CD4-positive, alpha-beta memory T cell (primary cell): ENCODE measurements around the gene ARID1B. TPM values are rescaled to one million over a fixed set of nuclear protein-coding genes. Genes with fewer than 3 reads are reported as not detected.

Experiments
- CTCF ChIA-PET: fragments of 350-600 bp; sonication (Branson Sonifier 250); formaldehyde crosslinking; loops from one replicate; lab custom pipeline; 2021; ENCODE audit warnings: inconsistent platforms; ENCODE audit not compliant: partially characterized antibody; lab: Charles Lee
- POLR2A ChIA-PET: fragments of 350-600 bp; sonication (Branson Sonifier 250); formaldehyde crosslinking; loops from one replicate; lab custom pipeline; 2021; ENCODE audit not compliant: partially characterized antibody; lab: Charles Lee
- DNase-seq, 5 donors: peaks; one replicate each; pipeline versions ENCODE4 v3.0.0 to v3.0.0-alpha.2; 2020 to 2022; ENCODE audit warnings: mixed read lengths in 1 of 5
- H3K27ac ChIP-seq: one replicate; pipeline ENCODE4 v1.7.0; 2013; ENCODE audit warnings: low read depth, low read length
- H3K27me3 ChIP-seq: 2 replicates; pipeline ENCODE4 v1.7.0; 2013; ENCODE audit warnings: mild to moderate bottlenecking, low read length, moderate library complexity; ENCODE audit not compliant: insufficient read depth
- H3K36me3 ChIP-seq: 2 replicates; pipeline ENCODE4 v1.7.0; 2013; ENCODE audit warnings: mild to moderate bottlenecking, low read length, moderate library complexity; ENCODE audit not compliant: insufficient read depth
- H3K4me1 ChIP-seq: 2 replicates; pipeline ENCODE4 v1.7.0; 2013; ENCODE audit warnings: mild to moderate bottlenecking, low read length, moderate library complexity; ENCODE audit not compliant: insufficient read depth
- H3K4me3 ChIP-seq, 2 donors: one replicate each; pipeline ENCODE4 v1.7.0; 2013; ENCODE audit warnings: low read length in 2 of 2, mild to moderate bottlenecking in 1 of 2
- H3K9me3 ChIP-seq, 2 donors: one replicate each; pipeline ENCODE4 v1.7.0; 2013; ENCODE audit warnings: low read length in 2 of 2, control low read depth in 1 of 2; ENCODE audit not compliant: control insufficient read depth in 1 of 2
- H3K27ac Mint-ChIP-seq, 7 donors: one replicate each; pipeline ENCODE4 v1.8.0; 2020 to 2021; ENCODE audit warnings: mixed read lengths in 7 of 7, mild to moderate bottlenecking in 6 of 7, inconsistent platforms in 3 of 7, moderate library complexity in 3 of 7
- H3K27me3 Mint-ChIP-seq, 2 donors: one replicate each; pipeline ENCODE4 v1.8.0; 2020 to 2021; ENCODE audit warnings: mixed read lengths in 2 of 2
- H3K36me3 Mint-ChIP-seq, 2 donors: one replicate each; pipeline ENCODE4 v1.8.0; 2020 to 2021; ENCODE audit warnings: mixed read lengths in 2 of 2, inconsistent platforms in 1 of 2, mild to moderate bottlenecking in 1 of 2
- H3K4me1 Mint-ChIP-seq, 4 donors: one replicate each; pipeline ENCODE4 v1.8.0; 2020 to 2021; ENCODE audit warnings: mixed read lengths in 4 of 4, mild to moderate bottlenecking in 1 of 4
- H3K4me3 Mint-ChIP-seq, 8 donors: one replicate each; pipeline ENCODE4 v1.8.0; 2020 to 2021; ENCODE audit warnings: mixed read lengths in 8 of 8, mild to moderate bottlenecking in 7 of 8, moderate library complexity in 6 of 8, inconsistent platforms in 3 of 8
- H3K9me3 Mint-ChIP-seq, 8 donors: one replicate each; pipeline ENCODE4 v1.8.0; 2020 to 2021; ENCODE audit warnings: mixed read lengths in 8 of 8, mild to moderate bottlenecking in 5 of 8, inconsistent platforms in 3 of 8, moderate library complexity in 1 of 8
- intact Hi-C: fragments of 100-400 bp; cut with micrococcal nuclease; formaldehyde crosslinking; loops from one replicate; pipeline ENCODE4 v1.15.1; 2023
- polyA plus RNA-seq, 2 donors: library from polyadenylated mRNA; unstranded; fragments of 300-500 nt; fragmentation: Illumina TruSeq; gene quantifications; one replicate each; pipeline ENCODE4 v1.2.3, GENCODE V29; 2021
- total RNA-seq, 2 experiments: library from RNA; stranded (reverse); gene quantifications; one replicate each; pipeline ENCODE4 v1.2.3, GENCODE V29; 2021

The ARID1B gene
- total and polyA plus RNA-seq, 4 experiments from 2014 or later, result 5.4 to 131 (median 72.4) TPM

GRCh38 chr6:156998794-156999330, 221.7 kb downstream of the ARID1B start:
- Histone ChIP-seq H3K4me3 (no peak overlapping the region), H3K27me3 (no peaks in the 10 kb centered on the region), H3K36me3 (no peaks in the 10 kb centered on the region), H3K4me1 (no peaks in the 10 kb centered on the region), H3K27ac (no peak overlapping the region), H3K9me3 (no peaks in the 10 kb centered on the region)
- POLR2A ChIA-PET, result no interaction called here
- H3K4me3 Mint-ChIP-seq, result no peak overlapping the region
- no peaks in the 10 kb centered on the region for H3K27me3 Mint-ChIP-seq
- peaks cover 25 to 65% (median 42%) of the 10 kb centered on the region in 4 donors for H3K4me1 Mint-ChIP-seq
- CTCF ChIA-PET, result no interaction called here
- peaks cover 2 to 13% of the 10 kb centered on the region in 2 donors for H3K36me3 Mint-ChIP-seq
- no peak for DNase-seq
- peaks cover 0 to 2% (median 0%) of the 10 kb centered on the region in 8 donors for H3K9me3 Mint-ChIP-seq
- intact Hi-C loops, result no loop called here
- peak overlapping the region in 1 of 7 donors; percentile 81 for H3K27ac Mint-ChIP-seq

GRCh38 chr6:156999762-157000161, 222.6 kb downstream of the ARID1B start:
- POLR2A ChIA-PET, result no interaction called here
- peak overlapping the region in 2 of 7 donors; percentile 29 to 62 for H3K27ac Mint-ChIP-seq

GRCh38 chr6:157001716-157002115, 224.5 kb downstream of the ARID1B start:
- H3K27me3 Mint-ChIP-seq, result no peaks in the 10 kb centered on the region
- Histone ChIP-seq H3K9me3 (no peaks in the 10 kb centered on the region), H3K27ac (no peak overlapping the region), H3K4me3 (no peak overlapping the region), H3K36me3 (no peaks in the 10 kb centered on the region), H3K4me1 (no peaks in the 10 kb centered on the region), H3K27me3 (no peaks in the 10 kb centered on the region)
- POLR2A ChIA-PET, result interaction anchor here (1.0 kb wide), 1 partner anchor 18 kb away, joined by 3 read pairs; no protein-coding TSS in a partner anchor
- peak overlapping the region in 2 of 7 donors; percentile 13 to 41 for H3K27ac Mint-ChIP-seq
- DNase-seq, result no peak
- peaks cover 2 to 13% of the 10 kb centered on the region in 2 donors for H3K36me3 Mint-ChIP-seq
- peaks cover 0 to 2% (median 0%) of the 10 kb centered on the region in 8 donors for H3K9me3 Mint-ChIP-seq
- H3K4me1 Mint-ChIP-seq, result peaks cover 35 to 73% (median 44%) of the 10 kb centered on the region in 4 donors
- CTCF ChIA-PET, result no interaction called here
- no peak overlapping the region for H3K4me3 Mint-ChIP-seq
- intact Hi-C loops, result no loop called here

More at GRCh38 chr6:156999762-157000161, 222.6 kb downstream of the ARID1B start:
- H3K9me3 ChIP-seq, result no peaks in the 10 kb centered on the region
- Mint-ChIP-seq H3K27me3 (no peaks in the 10 kb centered on the region), H3K9me3 (peaks cover 0 to 2% (median 0%) of the 10 kb centered on the region in 8 donors), H3K36me3 (peaks cover 2 to 13% of the 10 kb centered on the region in 2 donors), H3K4me1 (peaks cover 27 to 65% (median 40%) of the 10 kb centered on the region in 4 donors), H3K4me3 (no peak overlapping the region)
- DNase-seq, result no peak
- H3K27me3 ChIP-seq, result no peaks in the 10 kb centered on the region
- no peaks in the 10 kb centered on the region for H3K36me3 ChIP-seq
- H3K27ac ChIP-seq, result no peak overlapping the region
- no peak overlapping the region for H3K4me3 ChIP-seq
- no peaks in the 10 kb centered on the region for H3K4me1 ChIP-seq
- intact Hi-C loops, result no loop called here
- CTCF ChIA-PET, result no interaction called here

- H3K27ac Mint-ChIP-seq, result peak overlapping the region in 3 of 7 donors; percentile 5 to 63 (median 52)
- peaks cover 2 to 10% of the 10 kb centered on the region in 2 donors for H3K36me3 Mint-ChIP-seq
- no peak for DNase-seq
- peaks cover 35 to 72% (median 46%) of the 10 kb centered on the region in 4 donors for H3K4me1 Mint-ChIP-seq
- Histone ChIP-seq H3K27me3 (no peaks in the 10 kb centered on the region), H3K4me1 (no peaks in the 10 kb centered on the region), H3K4me3 (no peak overlapping the region), H3K27ac (no peak overlapping the region), H3K36me3 (no peaks in the 10 kb centered on the region), H3K9me3 (no peaks in the 10 kb centered on the region)
- H3K27me3 Mint-ChIP-seq, result no peaks in the 10 kb centered on the region
- peaks cover 0 to 2% (median 0%) of the 10 kb centered on the region in 8 donors for H3K9me3 Mint-ChIP-seq
- POLR2A ChIA-PET, result interaction anchor here (1.0 kb wide), 1 partner anchor 18 kb away, joined by 3 read pairs; no protein-coding TSS in a partner anchor
- CTCF ChIA-PET, result no interaction called here
- intact Hi-C loops, result no loop called here
- no peak overlapping the region for H3K4me3 Mint-ChIP-seq
Observed at GRCh38 chr6:157002774-157003173, 225.6 kb downstream of the ARID1B start.

GRCh38 chr6:157005940-157006339, 228.8 kb downstream of the ARID1B start:
- no peak for DNase-seq
- no peaks in the 10 kb centered on the region for H3K27me3 ChIP-seq
- H3K27me3 Mint-ChIP-seq, result no peaks in the 10 kb centered on the region
- H3K36me3 Mint-ChIP-seq, result peaks cover 2 to 9% of the 10 kb centered on the region in 2 donors
- peaks cover 43 to 77% (median 55%) of the 10 kb centered on the region in 4 donors for H3K4me1 Mint-ChIP-seq
- no peaks in the 10 kb centered on the region for H3K9me3 ChIP-seq
- CTCF ChIA-PET, result interaction anchor here (1.1 kb wide), 1 partner anchor 40 kb away, joined by 3 read pairs; no protein-coding TSS in a partner anchor
- H3K4me3 Mint-ChIP-seq, result peak overlapping the region in 1 of 8 donors; percentile 32
- intact Hi-C loops, result no loop called here
- H3K36me3 ChIP-seq, result no peaks in the 10 kb centered on the region
- H3K9me3 Mint-ChIP-seq, result peaks cover 0 to 5% (median 0%) of the 10 kb centered on the region in 8 donors
- no peak overlapping the region for H3K27ac ChIP-seq
- peaks cover 9% of the 10 kb centered on the region for H3K4me1 ChIP-seq
- H3K4me3 ChIP-seq, result no peak overlapping the region
- peak overlapping the region in 3 of 7 donors; percentile 1 to 14 (median 10) for H3K27ac Mint-ChIP-seq
- POLR2A ChIA-PET, result no interaction called here

- Mint-ChIP-seq H3K4me1 (peaks cover 38 to 73% (median 49%) of the 10 kb centered on the region in 4 donors), H3K27me3 (no peaks in the 10 kb centered on the region), H3K4me3 (no peak overlapping the region), H3K9me3 (peaks cover 0 to 5% (median 0%) of the 10 kb centered on the region in 8 donors), H3K36me3 (no peaks in the 10 kb centered on the region), H3K27ac (peak overlapping the region in 1 of 7 donors; percentile 76)
- peaks cover 9% of the 10 kb centered on the region for H3K4me1 ChIP-seq
- no peaks in the 10 kb centered on the region for H3K9me3 ChIP-seq
- intact Hi-C loops, result no loop called here
- H3K27ac ChIP-seq, result no peak overlapping the region
- H3K36me3 ChIP-seq, result no peaks in the 10 kb centered on the region
- DNase-seq, result no peak
- H3K4me3 ChIP-seq, result no peak overlapping the region
- ChIA-PET POLR2A (no interaction called here), CTCF (no interaction called here)
- H3K27me3 ChIP-seq, result no peaks in the 10 kb centered on the region
Observed at GRCh38 chr6:157008568-157008967, 231.4 kb downstream of the ARID1B start.

- Histone ChIP-seq H3K4me1 (peaks cover 9% of the 10 kb centered on the region), H3K27me3 (no peaks in the 10 kb centered on the region), H3K36me3 (no peaks in the 10 kb centered on the region), H3K9me3 (no peaks in the 10 kb centered on the region), H3K4me3 (no peak overlapping the region), H3K27ac (no peak overlapping the region)
- Mint-ChIP-seq H3K4me1 (peaks cover 38 to 71% (median 52%) of the 10 kb centered on the region in 4 donors), H3K27me3 (no peaks in the 10 kb centered on the region), H3K4me3 (no peak overlapping the region), H3K9me3 (peaks cover 0 to 5% (median 0%) of the 10 kb centered on the region in 8 donors), H3K27ac (peak overlapping the region in 2 of 7 donors; percentile 6 to 34), H3K36me3 (no peaks in the 10 kb centered on the region)
- intact Hi-C loops, result no loop called here
- no peak for DNase-seq
- ChIA-PET POLR2A (no interaction called here), CTCF (no interaction called here)
Observed at GRCh38 chr6:157012355-157012754, 235.2 kb downstream of the ARID1B start.
